Parathyroid adenoma (tissue), 2 donors: Measurements from ENCODE around the gene HIGD1A.
"Not testable (repeated sequence)": the region's sequence is repeated elsewhere in the genome, so short reads cannot be mapped to it uniquely, and the experiment has no call there.

ENCODE experiments used
- H2AFZ ChIP-seq: fragments of 300-600 bp; sonication (generic); one replicate; pipeline ENCODE4 v1.7.0; 2017; ENCODE audit warnings: antibody characterized with exemption, mild to moderate bottlenecking
- H3K27ac ChIP-seq: fragments of 300-600 bp; sonication (generic); one replicate; pipeline ENCODE4 v1.7.0; 2017
- H3K27me3 ChIP-seq: fragments of 300-600 bp; sonication (generic); one replicate; pipeline ENCODE4 v1.7.0; 2017; ENCODE audit warnings: low read length; ENCODE audit not compliant: control insufficient read depth, insufficient read depth
- H3K36me3 ChIP-seq: fragments of 300-600 bp; sonication (generic); one replicate; pipeline ENCODE4 v1.7.0; 2017; ENCODE audit warnings: low read length; ENCODE audit not compliant: control insufficient read depth, insufficient read depth
- H3K4me1 ChIP-seq: fragments of 300-600 bp; sonication (generic); one replicate; pipeline ENCODE4 v1.7.0; 2017; ENCODE audit warnings: control low read depth
- H3K4me2 ChIP-seq: fragments of 300-600 bp; sonication (generic); one replicate; pipeline ENCODE4 v1.7.0; 2017; ENCODE audit warnings: low read length
- H3K4me3 ChIP-seq: fragments of 300-600 bp; sonication (generic); one replicate; pipeline ENCODE4 v1.7.0; 2017; ENCODE audit warnings: low read depth, low read length
- H3K79me2 ChIP-seq: fragments of 300-600 bp; sonication (generic); one replicate; pipeline ENCODE4 v1.7.0; 2017; ENCODE audit warnings: control low read depth
- H3K9ac ChIP-seq: fragments of 300-600 bp; sonication (generic); one replicate; pipeline ENCODE4 v1.7.0; 2017; ENCODE audit warnings: mild to moderate bottlenecking
- H3K9me3 ChIP-seq: fragments of 300-600 bp; sonication (generic); one replicate; pipeline ENCODE4 v1.7.0; 2017; ENCODE audit warnings: low read length; ENCODE audit not compliant: control insufficient read depth
- TF ChIP-seq, protein P1 (sequence below): fragments of 300-600 bp; sonication (generic); IDR thresholded peaks from one replicate; pipeline ENCODE4 v1.7.0; 2017; ENCODE audit warnings: antibody characterized with exemption, mild to moderate bottlenecking
- donor health status: primary hyperparathyroidism.

The HIGD1A gene

DNA sequence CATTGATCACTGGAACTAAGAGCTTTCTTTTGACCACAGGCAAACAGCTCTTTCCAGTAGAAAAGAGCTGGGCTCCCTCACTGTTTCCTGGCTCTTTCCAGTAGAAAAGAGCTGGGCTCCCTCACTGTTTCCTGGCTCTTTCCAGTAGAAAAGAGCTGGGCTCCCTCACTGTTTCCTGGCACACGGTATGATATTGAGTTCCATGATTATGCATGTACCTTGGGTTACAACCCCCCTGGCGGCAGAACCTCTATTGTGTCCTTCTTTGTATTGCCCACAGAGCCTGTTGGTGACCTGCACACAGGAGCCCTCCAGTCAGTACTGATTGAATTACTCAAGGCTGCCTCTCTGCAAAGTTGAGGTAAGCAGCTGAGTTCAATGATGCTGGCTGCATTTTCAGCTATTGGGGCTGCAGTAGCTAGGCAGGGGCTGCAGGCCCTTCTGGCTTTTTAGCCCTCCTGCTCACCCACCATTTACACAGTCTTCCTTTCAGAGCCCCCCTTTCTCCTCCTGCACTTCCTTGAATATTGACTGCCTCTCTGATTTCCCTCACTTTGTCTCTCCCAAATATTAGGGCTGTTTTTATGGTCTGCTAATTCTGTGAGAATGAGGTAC, 15.2 kb upstream of the HIGD1A start:
- Histone ChIP-seq H3K9ac (no peak overlapping the region), H2AFZ (no peak overlapping the region), H3K4me3 (no peak overlapping the region), H3K4me2 (no peak overlapping the region), H3K79me2 (no peaks in the 10 kb centered on the region), H3K27me3 (no peaks in the 10 kb centered on the region), H3K4me1 (peaks cover 5% of the 10 kb centered on the region), H3K36me3 (no peaks in the 10 kb centered on the region), H3K27ac (no peak overlapping the region), H3K9me3 (no peaks in the 10 kb centered on the region)
- TF ChIP-seq, protein P1, sequence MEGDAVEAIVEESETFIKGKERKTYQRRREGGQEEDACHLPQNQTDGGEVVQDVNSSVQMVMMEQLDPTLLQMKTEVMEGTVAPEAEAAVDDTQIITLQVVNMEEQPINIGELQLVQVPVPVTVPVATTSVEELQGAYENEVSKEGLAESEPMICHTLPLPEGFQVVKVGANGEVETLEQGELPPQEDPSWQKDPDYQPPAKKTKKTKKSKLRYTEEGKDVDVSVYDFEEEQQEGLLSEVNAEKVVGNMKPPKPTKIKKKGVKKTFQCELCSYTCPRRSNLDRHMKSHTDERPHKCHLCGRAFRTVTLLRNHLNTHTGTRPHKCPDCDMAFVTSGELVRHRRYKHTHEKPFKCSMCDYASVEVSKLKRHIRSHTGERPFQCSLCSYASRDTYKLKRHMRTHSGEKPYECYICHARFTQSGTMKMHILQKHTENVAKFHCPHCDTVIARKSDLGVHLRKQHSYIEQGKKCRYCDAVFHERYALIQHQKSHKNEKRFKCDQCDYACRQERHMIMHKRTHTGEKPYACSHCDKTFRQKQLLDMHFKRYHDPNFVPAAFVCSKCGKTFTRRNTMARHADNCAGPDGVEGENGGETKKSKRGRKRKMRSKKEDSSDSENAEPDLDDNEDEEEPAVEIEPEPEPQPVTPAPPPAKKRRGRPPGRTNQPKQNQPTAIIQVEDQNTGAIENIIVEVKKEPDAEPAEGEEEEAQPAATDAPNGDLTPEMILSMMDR, result no peak

DNA sequence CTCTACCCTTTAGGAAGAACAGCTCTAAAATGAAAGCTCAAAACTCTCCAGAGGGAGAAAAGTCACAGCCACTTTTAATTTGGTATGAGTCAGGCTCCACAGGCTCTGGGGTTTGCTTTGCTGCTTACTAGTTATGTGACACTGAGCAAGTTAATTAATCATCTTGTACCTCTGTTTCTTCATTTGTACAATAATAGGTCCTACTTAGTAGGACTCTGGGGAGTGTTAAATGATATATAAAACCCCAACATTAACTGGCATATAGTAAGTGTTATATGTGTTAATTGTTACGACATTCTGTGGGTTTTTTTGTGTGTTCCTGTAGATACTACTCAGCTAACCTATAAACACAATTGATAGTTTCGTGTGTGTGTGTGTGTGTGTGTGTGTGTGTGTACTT, 11.5 kb upstream of the HIGD1A start:
- no peak overlapping the region for H2AFZ ChIP-seq
- H3K4me3 ChIP-seq, result no peak overlapping the region

GRCh38 chr3:42814914-42815507, 10.7 kb upstream of the HIGD1A start:
- peaks cover 5% of the 10 kb centered on the region for H3K4me1 ChIP-seq

More for the DNA sequence above, 11.5 kb upstream of the HIGD1A start:
- Histone ChIP-seq H3K27me3 (no peaks in the 10 kb centered on the region), H3K9ac (no peak overlapping the region), H3K4me2 (no peak overlapping the region), H3K27ac (no peak overlapping the region), H3K36me3 (no peaks in the 10 kb centered on the region), H3K9me3 (no peaks in the 10 kb centered on the region), H3K4me1 (peaks cover 5% of the 10 kb centered on the region), H3K79me2 (no peaks in the 10 kb centered on the region)
- TF ChIP-seq, protein P1, result no peak

DNA sequence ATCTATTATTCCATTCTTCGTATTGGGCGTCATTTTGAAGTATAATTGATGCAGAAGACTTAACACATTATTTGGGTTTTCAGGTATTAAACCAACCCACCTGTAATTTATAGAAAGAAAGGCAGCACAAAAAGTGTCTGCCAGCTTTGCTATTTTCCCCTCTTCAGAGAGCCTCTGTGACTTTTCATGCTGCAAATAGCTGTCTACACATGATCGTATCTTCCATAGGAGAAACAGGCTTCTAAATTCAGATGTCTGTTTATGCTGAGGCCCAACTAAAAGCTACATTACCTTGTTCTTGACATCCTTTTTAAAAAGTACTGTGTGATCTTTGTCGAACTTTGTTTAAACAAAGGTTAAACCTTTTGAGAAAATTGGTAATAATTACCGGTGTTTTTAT, 10.0 kb upstream of the HIGD1A start:
- TF ChIP-seq, protein P1, result no peak
- Histone ChIP-seq H3K79me2 (no peaks in the 10 kb centered on the region), H3K4me1 (no peaks in the 10 kb centered on the region), H3K4me2 (no peak overlapping the region), H3K4me3 (no peak overlapping the region), H3K36me3 (no peaks in the 10 kb centered on the region), H3K27ac (no peak overlapping the region), H3K9ac (no peak overlapping the region), H2AFZ (no peak overlapping the region), H3K9me3 (no peaks in the 10 kb centered on the region), H3K27me3 (no peaks in the 10 kb centered on the region)

More at GRCh38 chr3:42814914-42815507, 10.7 kb upstream of the HIGD1A start:
- H3K27me3 ChIP-seq, result no peaks in the 10 kb centered on the region
- no peaks in the 10 kb centered on the region for H3K79me2 ChIP-seq
- no peaks in the 10 kb centered on the region for H3K36me3 ChIP-seq
- TF ChIP-seq, protein P1, result no peak
- H3K9me3 ChIP-seq, result no peaks in the 10 kb centered on the region
- no peak overlapping the region for H3K27ac ChIP-seq
- no peak overlapping the region for H3K4me2 ChIP-seq
- no peak overlapping the region for H2AFZ ChIP-seq
- H3K9ac ChIP-seq, result no peak overlapping the region
- no peak overlapping the region for H3K4me3 ChIP-seq

DNA sequence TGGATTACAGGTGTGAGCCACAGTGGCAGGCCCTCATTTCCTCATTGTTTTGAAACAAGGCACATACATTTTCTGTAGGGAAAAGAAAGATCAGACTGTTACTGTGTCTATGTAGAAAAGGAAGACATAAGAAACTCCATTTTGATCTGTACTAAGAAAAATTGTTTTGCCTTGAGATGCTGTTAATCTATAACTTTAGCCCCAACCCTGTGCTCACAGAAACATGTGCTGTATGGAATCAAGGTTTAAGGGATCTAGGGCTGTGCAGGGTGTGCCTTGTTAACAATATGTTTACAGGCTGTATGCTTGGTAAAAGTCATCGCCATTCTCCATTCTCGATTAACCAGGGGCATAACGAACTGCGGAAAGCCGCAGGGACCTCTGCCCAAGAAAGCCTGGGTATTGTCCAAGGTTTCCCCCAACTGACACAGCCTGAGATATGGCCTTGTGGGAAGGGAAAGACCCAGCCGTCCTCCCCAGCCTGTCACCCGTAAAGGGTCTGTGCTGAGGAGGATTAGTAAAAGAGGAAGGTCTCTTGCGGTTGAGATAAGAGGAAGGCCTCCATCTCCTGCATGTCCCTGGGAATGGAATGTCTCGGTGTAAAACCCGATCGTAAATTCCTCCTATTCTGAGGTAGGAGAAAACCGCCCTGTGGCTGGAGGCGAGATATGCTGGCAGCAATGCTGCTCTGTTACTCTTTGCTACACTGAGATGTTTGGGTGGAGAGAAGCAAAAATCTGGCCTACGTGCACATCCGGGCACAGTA, 7.0 kb upstream of the HIGD1A start:
- not testable (repeated sequence) for H3K27me3 ChIP-seq, H3K4me2 ChIP-seq, H3K27ac ChIP-seq, H3K9ac ChIP-seq, H3K36me3 ChIP-seq, H3K79me2 ChIP-seq, H3K4me1 ChIP-seq, H3K4me3 ChIP-seq, H2AFZ ChIP-seq, H3K9me3 ChIP-seq

- not testable (repeated sequence) for H2AFZ ChIP-seq, H3K4me1 ChIP-seq, H3K9ac ChIP-seq, H3K36me3 ChIP-seq, H3K4me3 ChIP-seq, H3K4me2 ChIP-seq, H3K27ac ChIP-seq, H3K79me2 ChIP-seq, H3K27me3 ChIP-seq, H3K9me3 ChIP-seq
Observed at GRCh38 chr3:42810706-42811105, 6.4 kb upstream of the HIGD1A start.
